SH-SY5Y (cell line): ENCODE results near the gene FBXO21.

ENCODE experiments used
- GATA2 ChIP-seq: IDR thresholded peaks from 2 replicates; pipeline ENCODE4 v1.6.1; 2011; ENCODE audit warnings: mild to moderate bottlenecking, low read depth, low read length
- GATA3 ChIP-seq: IDR thresholded peaks from 2 replicates; pipeline ENCODE4 v1.6.1; 2011; ENCODE audit warnings: low read depth, mild to moderate bottlenecking, low read length, moderate library complexity

GRCh38 chr12:117162167-117162539, 28.1 kb downstream of the FBXO21 start:
- TF ChIP-seq GATA3 (no peak), GATA2 (no peak)
